NB4 (cell line): ENCODE data around the gene NSUN6.

Experiments
- CTCF ChIP-seq: IDR thresholded peaks from one replicate; pipeline ENCODE4 v1.5.1; 2012; ENCODE audit warnings: low read depth, low read length
- MAX ChIP-seq: IDR thresholded peaks from 2 replicates; pipeline ENCODE4 v1.6.1; 2011; ENCODE audit warnings: low read depth, low read length
- MYC ChIP-seq: IDR thresholded peaks from 2 replicates; pipeline ENCODE4 v1.6.1; 2011; ENCODE audit warnings: low read depth, low read length
- POLR2A ChIP-seq: IDR thresholded peaks from 2 replicates; pipeline ENCODE4 v1.6.1; 2011; ENCODE audit warnings: mild to moderate bottlenecking; ENCODE audit not compliant: insufficient read length; ENCODE audit errors: extremely low read depth

GRCh38 chr10:18687706-18688105, 36.3 kb upstream of the NSUN6 start:
- TF ChIP-seq POLR2A: no peak
- TF ChIP-seq CTCF: no peak
- TF ChIP-seq MAX: no peak
- TF ChIP-seq MYC: no peak
